PFSK-1 (cell line): Measurements from ENCODE around the gene NACC1.

ENCODE experiments used
- FOXP2 ChIP-seq: optimal IDR thresholded peaks from 2 replicates; pipeline ENCODE3; 2011; ENCODE audit warnings: borderline replicate concordance, control low read depth, inconsistent platforms; ENCODE audit not compliant: insufficient read depth; ENCODE audit errors: extremely low read length, extremely low read depth
- POLR2AphosphoS5 ChIP-seq: IDR thresholded peaks from 2 replicates; pipeline ENCODE4 v1.6.1; 2012; ENCODE audit warnings: low read depth, mild to moderate bottlenecking, control low read depth, low read length, moderate library complexity
- SIN3A ChIP-seq: IDR thresholded peaks from 2 replicates; pipeline ENCODE4 v1.6.1; 2012; ENCODE audit warnings: mild to moderate bottlenecking, low read length, moderate library complexity, borderline replicate concordance; ENCODE audit not compliant: insufficient read depth
- TF ChIP-seq, protein P1 (sequence below), 2 experiments: IDR thresholded peaks; 2 replicates each; pipeline versions ENCODE4 v1.6.1 to v1.8.0; 2011 to 2012; ENCODE audit warnings: low read depth in 2 of 2, low read length in 2 of 2, control low read depth in 1 of 2, inconsistent platforms in 1 of 2, mild to moderate bottlenecking in 1 of 2, moderate library complexity in 1 of 2; ENCODE audit not compliant: insufficient read depth in 1 of 2

Gene NACC1

DNA sequence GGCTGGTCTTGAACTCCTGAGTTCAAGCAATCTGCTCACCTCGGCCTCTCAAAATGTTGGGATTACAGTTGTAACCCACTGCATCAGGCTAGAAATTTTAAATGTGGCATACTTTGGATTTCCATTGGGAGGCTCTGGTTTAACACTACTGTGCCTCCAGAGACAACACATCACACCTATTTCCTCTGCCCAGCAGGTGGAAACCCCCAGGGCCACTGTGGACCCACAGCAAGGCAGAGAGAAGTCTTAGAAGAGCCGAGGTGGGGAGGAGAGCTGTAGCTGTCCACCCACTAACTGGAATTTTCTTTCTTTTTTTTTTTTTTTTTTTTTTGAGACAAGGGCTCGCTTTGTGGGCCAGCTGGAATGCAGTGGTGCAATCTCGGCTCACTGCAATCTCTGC lies 71.5 kb downstream of the NACC1 start:
- TF ChIP-seq SIN3A (no peak), POLR2AphosphoS5 (no peak), FOXP2 (no peak)
- TF ChIP-seq, protein P1, sequence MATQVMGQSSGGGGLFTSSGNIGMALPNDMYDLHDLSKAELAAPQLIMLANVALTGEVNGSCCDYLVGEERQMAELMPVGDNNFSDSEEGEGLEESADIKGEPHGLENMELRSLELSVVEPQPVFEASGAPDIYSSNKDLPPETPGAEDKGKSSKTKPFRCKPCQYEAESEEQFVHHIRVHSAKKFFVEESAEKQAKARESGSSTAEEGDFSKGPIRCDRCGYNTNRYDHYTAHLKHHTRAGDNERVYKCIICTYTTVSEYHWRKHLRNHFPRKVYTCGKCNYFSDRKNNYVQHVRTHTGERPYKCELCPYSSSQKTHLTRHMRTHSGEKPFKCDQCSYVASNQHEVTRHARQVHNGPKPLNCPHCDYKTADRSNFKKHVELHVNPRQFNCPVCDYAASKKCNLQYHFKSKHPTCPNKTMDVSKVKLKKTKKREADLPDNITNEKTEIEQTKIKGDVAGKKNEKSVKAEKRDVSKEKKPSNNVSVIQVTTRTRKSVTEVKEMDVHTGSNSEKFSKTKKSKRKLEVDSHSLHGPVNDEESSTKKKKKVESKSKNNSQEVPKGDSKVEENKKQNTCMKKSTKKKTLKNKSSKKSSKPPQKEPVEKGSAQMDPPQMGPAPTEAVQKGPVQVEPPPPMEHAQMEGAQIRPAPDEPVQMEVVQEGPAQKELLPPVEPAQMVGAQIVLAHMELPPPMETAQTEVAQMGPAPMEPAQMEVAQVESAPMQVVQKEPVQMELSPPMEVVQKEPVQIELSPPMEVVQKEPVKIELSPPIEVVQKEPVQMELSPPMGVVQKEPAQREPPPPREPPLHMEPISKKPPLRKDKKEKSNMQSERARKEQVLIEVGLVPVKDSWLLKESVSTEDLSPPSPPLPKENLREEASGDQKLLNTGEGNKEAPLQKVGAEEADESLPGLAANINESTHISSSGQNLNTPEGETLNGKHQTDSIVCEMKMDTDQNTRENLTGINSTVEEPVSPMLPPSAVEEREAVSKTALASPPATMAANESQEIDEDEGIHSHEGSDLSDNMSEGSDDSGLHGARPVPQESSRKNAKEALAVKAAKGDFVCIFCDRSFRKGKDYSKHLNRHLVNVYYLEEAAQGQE (IDR thresholded peaks at IDR 0.05; ENCODE audit: insufficient read depth in 1 of 2, low read depth in 2 of 2, low read length in 2 of 2): no peak
